DMS153 treated with DMSO at 0.1 percent for 48 hours (cell line): ENCODE results near the gene NCL.
"Not testable (repeated sequence)": the region's sequence is repeated elsewhere in the genome, so short reads cannot be mapped to it uniquely, and the experiment has no call there.

Source experiments
- DNase-seq: peaks from one replicate; lab custom pipeline; 2025; ENCODE audit not compliant: unreplicated experiment; lab: John Stamatoyannopoulos, UW

NCL gene

DNA sequence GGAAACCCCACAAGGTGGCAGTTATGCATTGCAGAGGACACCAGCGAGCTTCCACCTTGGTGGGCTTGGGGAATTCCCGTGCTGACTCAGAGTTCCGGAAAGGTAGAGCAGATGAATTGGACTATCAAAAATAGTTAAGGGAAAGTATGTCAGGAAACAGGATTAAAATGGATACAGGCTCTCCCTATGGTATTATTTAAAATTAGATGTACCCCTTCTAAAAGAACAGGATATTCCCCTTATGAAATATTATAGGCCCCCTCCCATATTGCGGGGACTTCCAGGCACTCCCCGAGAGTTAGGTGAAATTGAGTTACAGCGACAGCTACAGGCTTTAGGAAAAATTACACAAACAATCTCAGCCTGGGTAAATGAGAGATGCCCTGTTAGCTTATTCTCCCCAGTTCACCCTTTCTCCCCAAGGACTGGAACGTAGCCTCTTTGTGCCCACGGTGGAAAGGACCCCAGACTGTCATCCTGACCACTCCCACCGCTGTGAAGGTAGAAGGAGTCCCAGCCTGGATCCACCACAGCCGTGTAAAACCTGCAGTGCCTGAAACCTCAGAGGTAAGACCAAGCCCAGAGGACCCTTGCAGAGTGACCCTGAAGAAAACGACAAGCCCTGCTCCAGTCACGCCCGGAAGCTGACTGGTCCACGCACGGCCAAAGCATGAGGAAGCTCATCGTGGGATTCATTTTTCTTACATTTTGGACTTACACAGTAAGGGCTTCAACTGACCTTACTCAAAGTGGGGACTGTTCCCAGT is 58.5 kb downstream of the NCL start:
- DNase-seq = not testable (repeated sequence)

DNA sequence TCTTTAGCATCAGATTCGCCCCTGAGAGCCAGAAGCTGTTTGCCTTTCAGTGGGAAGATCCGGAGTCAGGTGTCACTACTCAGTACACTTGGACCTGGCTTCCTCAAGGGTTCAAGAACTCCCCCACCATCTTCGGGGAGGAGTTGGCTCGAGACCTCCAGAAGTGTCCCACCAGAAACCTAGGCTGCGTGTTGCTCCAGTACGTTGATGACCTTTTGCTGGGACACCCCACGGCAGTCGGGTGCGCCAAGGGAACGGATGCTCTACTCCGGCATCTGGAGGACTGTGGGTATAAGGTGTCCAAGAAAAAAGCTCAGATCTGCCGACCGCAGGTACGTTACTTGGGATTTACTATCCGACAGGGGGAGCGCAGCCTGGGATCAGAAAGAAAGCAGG is 60.1 kb downstream of the NCL start:
- not testable (repeated sequence) for DNase-seq
